GM21526 (cell line): ENCODE measurements around the gene RPA3.
A peak's percentile ranks its signal among the peaks of the same experiment; 100 is the strongest.
"Not testable (repeated sequence)": the region's sequence is repeated elsewhere in the genome, so short reads cannot be mapped to it uniquely, and the experiment has no call there.

ENCODE experiments used
- ATAC-seq: cut with Tn5 transposase; IDR thresholded peaks from one replicate; pipeline ENCODE4 v1.9.1; 2021; ENCODE audit warnings: moderate library complexity; ENCODE audit not compliant: unreplicated experiment, low FRiP score

RPA3 gene

GRCh38 chr7:7696458-7697119 lies 21.8 kb downstream of the RPA3 start:
- ATAC-seq = no peak

GRCh38 chr7:7695111-7695817 lies 23.1 kb downstream of the RPA3 start:
- no peak for ATAC-seq

- no peak for ATAC-seq
Observed at GRCh38 chr7:7694542-7694941, 23.9 kb downstream of the RPA3 start.

- ATAC-seq = no peak
Observed at GRCh38 chr7:7693881-7694280, 24.5 kb downstream of the RPA3 start.

- no peak for ATAC-seq
Observed at GRCh38 chr7:7688956-7689355, 29.5 kb downstream of the RPA3 start.

GRCh38 chr7:7688310-7688709 lies 30.1 kb downstream of the RPA3 start:
- no peak for ATAC-seq

GRCh38 chr7:7687800-7688199 lies 30.6 kb downstream of the RPA3 start:
- no peak for ATAC-seq

- no peak for ATAC-seq
Observed at GRCh38 chr7:7686811-7687508, 31.4 kb downstream of the RPA3 start.

- ATAC-seq = no peak
Observed at GRCh38 chr7:7682861-7683260, 35.5 kb downstream of the RPA3 start.

GRCh38 chr7:7681936-7682329 lies 36.5 kb downstream of the RPA3 start:
- no peak for ATAC-seq

GRCh38 chr7:7681191-7681935 lies 37.0 kb downstream of the RPA3 start:
- ATAC-seq = peak; percentile 83

- ATAC-seq = not testable (repeated sequence)
Observed at GRCh38 chr7:7679640-7680039, 38.8 kb downstream of the RPA3 start.

- ATAC-seq = no peak
Observed at GRCh38 chr7:7675686-7676085, 42.7 kb downstream of the RPA3 start.

- ATAC-seq = no peak
Observed at GRCh38 chr7:7673240-7673550, 45.2 kb downstream of the RPA3 start.

- no peak for ATAC-seq
Observed at GRCh38 chr7:7672545-7673239, 45.7 kb downstream of the RPA3 start.

GRCh38 chr7:7671361-7671760 lies 47.0 kb downstream of the RPA3 start:
- ATAC-seq = no peak

- ATAC-seq = no peak
Observed at GRCh38 chr7:7670490-7670889, 47.9 kb downstream of the RPA3 start.

GRCh38 chr7:7668706-7669105 lies 49.7 kb downstream of the RPA3 start:
- no peak for ATAC-seq

GRCh38 chr7:7667187-7667586 lies 51.2 kb downstream of the RPA3 start:
- no peak for ATAC-seq

GRCh38 chr7:7665031-7665430 lies 53.4 kb downstream of the RPA3 start:
- ATAC-seq = no peak

- no peak for ATAC-seq
Observed at GRCh38 chr7:7664291-7664690, 54.1 kb downstream of the RPA3 start.
